ENCODE results near the gene NHS. TPM values are rescaled to one million over a fixed set of nuclear protein-coding genes. Genes with fewer than 3 reads are reported as not detected.
A peak's percentile ranks its signal among the peaks of the same experiment; 100 is the strongest.

NHS gene
- total and polyA plus RNA-seq, 2 of the 4 experiments (the other 2 are of a cell fraction): 0.36 to 0.90 TPM

DNA sequence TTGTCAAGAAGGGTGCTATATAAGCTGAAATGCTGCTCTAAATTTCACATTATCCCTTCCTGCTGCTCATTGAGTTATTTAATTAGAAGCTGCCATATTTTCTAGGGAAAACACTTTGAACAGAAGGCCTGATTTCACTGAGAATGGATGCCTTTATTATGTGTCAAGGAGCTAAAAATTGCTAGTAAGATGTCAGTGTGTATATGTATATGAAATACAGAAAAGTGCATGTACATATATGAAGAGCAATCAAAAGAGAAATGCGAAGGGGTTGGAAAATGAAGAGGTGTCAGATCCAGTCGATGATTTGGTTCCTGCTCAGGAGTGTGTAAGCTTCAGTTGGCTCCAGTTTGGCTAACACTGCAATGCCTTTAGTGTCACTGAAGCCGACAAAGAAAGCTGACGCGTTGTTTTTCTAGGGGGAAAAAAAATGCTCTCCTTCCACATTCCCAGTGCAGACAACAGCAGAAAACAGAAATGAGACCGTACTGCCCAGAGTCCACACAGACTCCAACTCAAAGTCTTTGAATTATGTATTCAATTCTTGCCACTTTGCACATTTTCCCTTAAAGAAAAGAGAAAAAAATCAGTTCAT is 154.2 kb downstream of the NHS start:
- Histone ChIP-seq H4K91ac (ENCODE audit: insufficient read depth, low read depth, low read length) (no peak overlapping the region), H3K4me1 (ENCODE audit: control insufficient read depth, insufficient read depth, low read length) (peaks cover 9% of the 10 kb centered on the region), H3K4ac (ENCODE audit: low read depth, low read length) (no peak overlapping the region), H3K9ac (ENCODE audit: low read depth, low read length) (no peak overlapping the region), H2BK15ac (ENCODE audit: low read depth, low read length) (no peak overlapping the region), H2BK20ac (ENCODE audit: low read depth, low read length) (no peak overlapping the region), H4K8ac (ENCODE audit: low read depth in 2 of 2, low read length in 2 of 2) (no peak overlapping the region), H3K9me1 (ENCODE audit: insufficient read depth, low read length) (peaks cover 2% of the 10 kb centered on the region; the same call in 1 of the 2 replicates), H4K5ac (ENCODE audit: low read depth, low read length) (no peak overlapping the region), H2AFZ (replicated peaks; ENCODE audit: low read length, poor library complexity) (no peak overlapping the region), H3K27me3 (ENCODE audit: control insufficient read depth, insufficient read depth, low read length) (no peaks in the 10 kb centered on the region; the same call in 1 of the 2 replicates), H3K14ac (replicated peaks; ENCODE audit: low read depth, low read length) (no peak overlapping the region), H3K23ac (ENCODE audit: low read depth, low read length) (no peak overlapping the region), H3K27ac (ENCODE audit: insufficient read depth, low read length) (no peak overlapping the region), H3K9me3 (ENCODE audit: control insufficient read depth, insufficient read depth, low read length) (no peaks in the 10 kb centered on the region), H2BK5ac (ENCODE audit: low read depth, low read length, poor library complexity, severe bottlenecking) (no peak overlapping the region), H3K36me3 (ENCODE audit: control insufficient read depth, insufficient read depth, low read length) (no peaks in the 10 kb centered on the region), H3K79me1 (ENCODE audit: low read depth in 1 of 2, low read length in 2 of 2) (no peaks in the 10 kb centered on the region; a peak in 1 of 4 replicates), H3K4me2 (ENCODE audit: low read depth, low read length) (no peak overlapping the region), H2BK120ac (ENCODE audit: low read depth, low read length) (no peak overlapping the region), H3K4me3 (ENCODE audit: insufficient read depth, low read depth, low read length) (no peak overlapping the region), H4K20me1 (ENCODE audit: insufficient read depth, low read length) (no peaks in the 10 kb centered on the region), H3K56ac (ENCODE audit: extremely low read depth, insufficient read depth, low read length) (no peak overlapping the region), H2AK5ac (ENCODE audit: low read depth, low read length) (no peak overlapping the region), H3K18ac (ENCODE audit: low read depth, low read length) (peak overlapping the region; percentile 34; the same call in 1 of the 2 replicates), H2AK9ac (replicated peaks; ENCODE audit: low read depth, low read length, poor library complexity) (no peak overlapping the region)
- dilution Hi-C loops (cut with HindIII; ENCODE audit: low sequenced_read_pairs, unreplicated experiment): no loop called here
- TF ChIP-seq MXI1 (IDR thresholded peaks at IDR 0.05; ENCODE audit: borderline replicate concordance, low read depth, low read length) (no peak), FOS (IDR thresholded peaks at IDR 0.05; ENCODE audit: low read depth, low read length) (no peak), MAFK (IDR thresholded peaks at IDR 0.05; ENCODE audit: low read depth, low read length) (peak; percentile 57)
- TF ChIP-seq, protein P1, sequence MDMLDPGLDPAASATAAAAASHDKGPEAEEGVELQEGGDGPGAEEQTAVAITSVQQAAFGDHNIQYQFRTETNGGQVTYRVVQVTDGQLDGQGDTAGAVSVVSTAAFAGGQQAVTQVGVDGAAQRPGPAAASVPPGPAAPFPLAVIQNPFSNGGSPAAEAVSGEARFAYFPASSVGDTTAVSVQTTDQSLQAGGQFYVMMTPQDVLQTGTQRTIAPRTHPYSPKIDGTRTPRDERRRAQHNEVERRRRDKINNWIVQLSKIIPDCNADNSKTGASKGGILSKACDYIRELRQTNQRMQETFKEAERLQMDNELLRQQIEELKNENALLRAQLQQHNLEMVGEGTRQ (IDR thresholded peaks at IDR 0.05; ENCODE audit: low read depth, low read length): no peak
- ATAC-seq (ENCODE audit: low read depth): no peak
- intact Hi-C loops (cut with micrococcal nuclease): loop anchor here (5.0 kb wide), 1 partner anchor 287 kb away; no protein-coding TSS in a partner anchor
- in situ Hi-C loops (cut with MboI; ENCODE audit: low sequenced_read_pairs): loop anchor here (10.0 kb wide), 1 partner anchor 154 kb away; the partner anchor contains the start of gene NHS
- DNase-seq: no peak
- POLR2A ChIA-PET (ENCODE audit: unreplicated experiment): no interaction called here
- BruUV-seq (replicated peaks): no TSS peak
- CTCF ChIA-PET: interaction anchor here (0.9 kb wide), 2 partner anchors 9 to 62 kb away, joined by 3 to 4 read pairs; no protein-coding TSS in a partner anchor
- WGBS, 2 experiments (ENCODE audit: extremely low coverage in 2 of 2, insufficient read length in 1 of 2): no CpG with 5 or more reads among the region's 6 CpGs
